Measurements from ENCODE around the gene THAP7. TPM values are rescaled to one million over a fixed set of nuclear protein-coding genes. Genes with fewer than 3 reads are reported as not detected.

The THAP7 gene
- total RNA-seq, 1 experiment from 2014 or later = 38.5 TPM

GRCh38 chr22:21029486-21030025 lies 27.6 kb upstream of the THAP7 start:
- no peaks in the 10 kb centered on the region for H3K4me1 ChIP-seq (ENCODE audit: insufficient read depth, low read length, poor library complexity, severe bottlenecking)
- DNase-seq (ENCODE audit: low spot score) = no peak
- H3K27me3 ChIP-seq (replicated peaks; ENCODE audit: insufficient read depth, low read depth, low read length, poor library complexity) = peaks cover 18% of the 10 kb centered on the region
- POLR2A ChIA-PET (ENCODE audit: low non-redundant PET) = no interaction called here
- TF ChIP-seq EZH2 (IDR thresholded peaks at IDR 0.05; ENCODE audit: borderline replicate concordance, low read depth, low read length, poor library complexity, severe bottlenecking) (no peak), CTCF (conservative IDR thresholded peaks at IDR 0.05; ENCODE audit: low read depth, low read length) (no peak)
- no peaks in the 10 kb centered on the region for H3K36me3 ChIP-seq (ENCODE audit: insufficient read depth, low read length, poor library complexity, severe bottlenecking)
- intact Hi-C loops (cut with micrococcal nuclease; ENCODE audit: unreplicated experiment) = loop anchor here (5.0 kb wide), 1 partner anchor 43 kb away; no protein-coding TSS in a partner anchor
- no TSS peak for BruUV-seq (replicated peaks)
- H3K4me3 ChIP-seq (ENCODE audit: low read depth, low read length, poor library complexity, severe bottlenecking) = no peak overlapping the region
- H3K9me3 ChIP-seq (ENCODE audit: low read depth, low read length, poor library complexity, severe bottlenecking) = no peaks in the 10 kb centered on the region
- no peak overlapping the region for H3K27ac ChIP-seq (ENCODE audit: low read depth, low read length, poor library complexity, severe bottlenecking)
- CTCF ChIA-PET = no interaction called here

GRCh38 chr22:21028277-21029251 lies 26.6 kb upstream of the THAP7 start:
- no peak overlapping the region for H3K4me3 ChIP-seq (ENCODE audit: low read depth, low read length, poor library complexity, severe bottlenecking)
- H3K27me3 ChIP-seq (replicated peaks; ENCODE audit: insufficient read depth, low read depth, low read length, poor library complexity) = peaks cover 18% of the 10 kb centered on the region
- no peak overlapping the region for H3K27ac ChIP-seq (ENCODE audit: low read depth, low read length, poor library complexity, severe bottlenecking)
- DNase-seq (ENCODE audit: low spot score) = no peak
- ChIA-PET CTCF (no interaction called here), POLR2A (ENCODE audit: low non-redundant PET) (no interaction called here)
- no TSS peak for BruUV-seq (replicated peaks)
- TF ChIP-seq EZH2 (IDR thresholded peaks at IDR 0.05; ENCODE audit: borderline replicate concordance, low read depth, low read length, poor library complexity, severe bottlenecking) = no peak
- no peak for TF ChIP-seq CTCF (conservative IDR thresholded peaks at IDR 0.05; ENCODE audit: low read depth, low read length)
- intact Hi-C loops (cut with micrococcal nuclease; ENCODE audit: unreplicated experiment) = no loop called here
- H3K36me3 ChIP-seq (ENCODE audit: insufficient read depth, low read length, poor library complexity, severe bottlenecking) = no peaks in the 10 kb centered on the region
- no peaks in the 10 kb centered on the region for H3K9me3 ChIP-seq (ENCODE audit: low read depth, low read length, poor library complexity, severe bottlenecking)
- H3K4me1 ChIP-seq (ENCODE audit: insufficient read depth, low read length, poor library complexity, severe bottlenecking) = no peaks in the 10 kb centered on the region

- no peak for TF ChIP-seq CTCF (conservative IDR thresholded peaks at IDR 0.05; ENCODE audit: low read depth, low read length)
- TF ChIP-seq EZH2 (IDR thresholded peaks at IDR 0.05; ENCODE audit: borderline replicate concordance, low read depth, low read length, poor library complexity, severe bottlenecking) = no peak
- H3K9me3 ChIP-seq (ENCODE audit: low read depth, low read length, poor library complexity, severe bottlenecking) = no peaks in the 10 kb centered on the region
Measured at GRCh38 chr22:21026783-21027692, 25.1 kb upstream of the THAP7 start.

More at GRCh38 chr22:21026783-21027692, 25.1 kb upstream of the THAP7 start:
- ChIA-PET POLR2A (ENCODE audit: low non-redundant PET) (no interaction called here), CTCF (no interaction called here)
- peaks cover 5% of the 10 kb centered on the region for H3K27me3 ChIP-seq (replicated peaks; ENCODE audit: insufficient read depth, low read depth, low read length, poor library complexity)
- no TSS peak for BruUV-seq (replicated peaks)
- no peak overlapping the region for H3K4me3 ChIP-seq (ENCODE audit: low read depth, low read length, poor library complexity, severe bottlenecking)
- intact Hi-C loops (cut with micrococcal nuclease; ENCODE audit: unreplicated experiment) = no loop called here
- no peaks in the 10 kb centered on the region for H3K4me1 ChIP-seq (ENCODE audit: insufficient read depth, low read length, poor library complexity, severe bottlenecking)
- no peak overlapping the region for H3K27ac ChIP-seq (ENCODE audit: low read depth, low read length, poor library complexity, severe bottlenecking)
- no peak for DNase-seq (ENCODE audit: low spot score)
- no peaks in the 10 kb centered on the region for H3K36me3 ChIP-seq (ENCODE audit: insufficient read depth, low read length, poor library complexity, severe bottlenecking)

Data from A673 (cell line).